ENCODE measurements around the gene ART1. TPM values are rescaled to one million over a fixed set of nuclear protein-coding genes. Genes with fewer than 3 reads are reported as not detected.

Gene ART1
- total RNA-seq = not detected in 2 replicates

GRCh38 chr11:3644817-3645235 lies at the start of gene ART1:
ART1 (plus strand) TSS chr11:3645128; CDS start chr11:3659214, 14,086 bp downstream.

GRCh38 chr11:3641701-3642070 lies 3.2 kb upstream of the ART1 start, which contains the start of gene ART5:
ART5 (minus strand) TSS chr11:3641992; CDS start chr11:3641862, 130 bp downstream.

GRCh38 chr11:3671334-3672254 lies 26.7 kb downstream of the ART1 start, which contains the start of gene CHRNA10:
CHRNA10 (minus strand) TSS chr11:3671384; CDS start chr11:3671312, 72 bp downstream.

Other genes with a start within 250 kb of the ART1 start
- gene ART5, start 3.1 kb upstream of the ART1 start, total RNA-seq = not detected in 2 replicates
- 0.79 and 1.1 TPM in 2 replicates for gene CHRNA10, start 26.3 kb downstream of the ART1 start, total RNA-seq
- gene NUP98, start 152.4 kb downstream of the ART1 start, total RNA-seq = 104 and 110 TPM in 2 replicates
- 12.9 and 18.2 TPM in 2 replicates for gene PGAP2, start 163.4 kb downstream of the ART1 start, total RNA-seq
- 15.5 and 18.2 TPM in 2 replicates for gene RHOG, start 195.8 kb downstream of the ART1 start, total RNA-seq
- gene STIM1, start 210.5 kb downstream of the ART1 start, total RNA-seq = 48.1 and 59.5 TPM in 2 replicates

Measured in smooth muscle cell of the pulmonary artery (primary cell).